BJ (cell line): Measurements from ENCODE around the gene FTCDNL1. TPM values are rescaled to one million over a fixed set of nuclear protein-coding genes. Genes with fewer than 3 reads are reported as not detected.

ENCODE experiments used
- CTCF ChIA-PET: fragments of 350-600 bp; formaldehyde crosslinking; extraction: SDS; loops from one replicate; lab custom pipeline; 2021; ENCODE audit warnings: antibody characterized with exemption, inconsistent platforms; lab: Yijun Ruan, JAX
- POLR2A ChIA-PET: fragments of 300-600 bp; sonication (Branson Sonifier 250); formaldehyde crosslinking; extraction: SDS; loops from one replicate; lab custom pipeline; 2021; ENCODE audit warnings: antibody characterized with exemption; lab: Charles Lee
- DNase-seq: peaks from one replicate; pipeline ENCODE4 v3.0.0-alpha.2; 2011; ENCODE audit warnings: low read depth
- H3K27me3 ChIP-seq: 2 replicates; pipeline ENCODE4 v1.6.0; 2011; ENCODE audit warnings: low read length; ENCODE audit not compliant: control insufficient read depth, insufficient read depth
- H3K36me3 ChIP-seq: 2 replicates; pipeline ENCODE4 v1.5.1; 2011; ENCODE audit warnings: low read length; ENCODE audit not compliant: control insufficient read depth, insufficient read depth
- H3K4me3 ChIP-seq: 2 replicates; pipeline ENCODE4 v1.5.1; 2011; ENCODE audit warnings: low read depth, mild to moderate bottlenecking, control low read depth, low read length
- CTCF ChIP-seq: IDR thresholded peaks from 2 replicates; pipeline ENCODE4 v1.5.1; 2011; ENCODE audit warnings: low read depth, mild to moderate bottlenecking, control low read depth, inconsistent platforms, low read length, moderate library complexity; ENCODE audit not compliant: insufficient read depth
- polyA plus RNA-seq: library from polyadenylated mRNA; depleted of rRNA; stranded (reverse); fragments of >200 nt; gene quantifications from 2 replicates; pipeline ENCODE4 v1.2.3, GENCODE V29; 2011

Gene FTCDNL1
- polyA plus RNA-seq, 1 experiment, result 0.31 TPM

- ChIA-PET POLR2A (no interaction called here), CTCF (interaction anchor here (1.1 to 1.9 kb wide), 2 partner anchors 10 to 61 kb away, joined by 3 to 5 read pairs; no protein-coding TSS in a partner anchor)
- TF ChIP-seq CTCF, result no peak
- DNase-seq, result no peak
- H3K4me3 ChIP-seq, result no peak overlapping the region
- no peaks in the 10 kb centered on the region for H3K36me3 ChIP-seq
- H3K27me3 ChIP-seq, result no peaks in the 10 kb centered on the region
These were observed 85.3 kb downstream of the FTCDNL1 start for GRCh38 chr2:199765646-199766045.

GRCh38 chr2:199764273-199764800 is 86.7 kb downstream of the FTCDNL1 start:
- Histone ChIP-seq H3K27me3 (no peaks in the 10 kb centered on the region), H3K36me3 (no peaks in the 10 kb centered on the region), H3K4me3 (no peak overlapping the region)
- TF ChIP-seq CTCF, result no peak
- ChIA-PET POLR2A (no interaction called here), CTCF (interaction anchor here (1.1 to 1.9 kb wide), 2 partner anchors 8 to 24 kb away, joined by 5 to 6 read pairs; no protein-coding TSS in a partner anchor)
- no peak for DNase-seq

GRCh38 chr2:199762963-199763362 is 88.0 kb downstream of the FTCDNL1 start:
- no peak for TF ChIP-seq CTCF
- ChIA-PET CTCF (no interaction called here), POLR2A (no interaction called here)
- DNase-seq, result no peak
- H3K27me3 ChIP-seq, result no peaks in the 10 kb centered on the region
- no peak overlapping the region for H3K4me3 ChIP-seq
- H3K36me3 ChIP-seq, result no peaks in the 10 kb centered on the region

- no peak for DNase-seq
- ChIA-PET CTCF (interaction anchor here (1.1 kb wide), 1 partner anchor 11 kb away, joined by 4 read pairs; no protein-coding TSS in a partner anchor), POLR2A (no interaction called here)
- no peak for TF ChIP-seq CTCF
- H3K27me3 ChIP-seq, result no peaks in the 10 kb centered on the region
- H3K4me3 ChIP-seq, result no peak overlapping the region
- H3K36me3 ChIP-seq, result no peaks in the 10 kb centered on the region
These were observed 90.4 kb downstream of the FTCDNL1 start for GRCh38 chr2:199760574-199760973.

- DNase-seq, result no peak
- no peak overlapping the region for H3K4me3 ChIP-seq
These were observed 93.6 kb downstream of the FTCDNL1 start for GRCh38 chr2:199757233-199757870.

More at GRCh38 chr2:199757233-199757870, 93.6 kb downstream of the FTCDNL1 start:
- CTCF ChIA-PET, result interaction anchor here (0.7 to 0.9 kb wide), 2 partner anchors 13 to 107 kb away, joined by 3 to 4 read pairs; no protein-coding TSS in a partner anchor
- POLR2A ChIA-PET, result no interaction called here
- H3K36me3 ChIP-seq, result no peaks in the 10 kb centered on the region
- no peak for TF ChIP-seq CTCF
- H3K27me3 ChIP-seq, result no peaks in the 10 kb centered on the region
